ENCODE results near the gene LRP2. TPM values are rescaled to one million over a fixed set of nuclear protein-coding genes. Genes with fewer than 3 reads are reported as not detected.

The LRP2 gene
- total RNA-seq, 1 experiment from 2014 or later, result not detected

- no peak for DNase-seq
- no peak overlapping the region for H3K9ac ChIP-seq (ENCODE audit: low read length)
- no peaks in the 10 kb centered on the region for H3K9me2 ChIP-seq (replicated peaks; ENCODE audit: insufficient read depth, low read length)
- H4K20me1 ChIP-seq (ENCODE audit: insufficient read depth, low read depth, low read length), result no peaks in the 10 kb centered on the region
- H3K4me3 ChIP-seq (ENCODE audit: low read length), result no peak overlapping the region
- no peak overlapping the region for H2AFZ ChIP-seq (ENCODE audit: low read length)
- no peak overlapping the region for H3K27ac ChIP-seq (ENCODE audit: low read length)
- H3K36me3 ChIP-seq (ENCODE audit: insufficient read depth, low read length), result no peaks in the 10 kb centered on the region
- H3K4me1 ChIP-seq (ENCODE audit: low read length), result no peaks in the 10 kb centered on the region
- no peak overlapping the region for H3K4me2 ChIP-seq (ENCODE audit: low read depth, low read length, poor library complexity, severe bottlenecking)
- no peaks in the 10 kb centered on the region for H3K27me3 ChIP-seq (ENCODE audit: low read length)
- no peaks in the 10 kb centered on the region for H3K9me3 ChIP-seq (ENCODE audit: low read length)
- no peaks in the 10 kb centered on the region for H3K79me2 ChIP-seq (ENCODE audit: low read length)
These were observed 154.3 kb downstream of the LRP2 start for GRCh38 chr2:169208026-169208425.

GRCh38 chr2:169205176-169205575 lies 157.2 kb downstream of the LRP2 start:
- Histone ChIP-seq H3K4me3 (ENCODE audit: low read length) (no peak overlapping the region), H3K9me2 (replicated peaks; ENCODE audit: insufficient read depth, low read length) (no peaks in the 10 kb centered on the region), H3K27me3 (ENCODE audit: low read length) (no peaks in the 10 kb centered on the region), H3K36me3 (ENCODE audit: insufficient read depth, low read length) (no peaks in the 10 kb centered on the region), H3K4me2 (ENCODE audit: low read depth, low read length, poor library complexity, severe bottlenecking) (no peak overlapping the region), H4K20me1 (ENCODE audit: insufficient read depth, low read depth, low read length) (no peaks in the 10 kb centered on the region), H2AFZ (ENCODE audit: low read length) (no peak overlapping the region), H3K4me1 (ENCODE audit: low read length) (no peaks in the 10 kb centered on the region), H3K9ac (ENCODE audit: low read length) (no peak overlapping the region), H3K27ac (ENCODE audit: low read length) (no peak overlapping the region), H3K9me3 (ENCODE audit: low read length) (no peaks in the 10 kb centered on the region), H3K79me2 (ENCODE audit: low read length) (no peaks in the 10 kb centered on the region)
- DNase-seq, result no peak

DNA sequence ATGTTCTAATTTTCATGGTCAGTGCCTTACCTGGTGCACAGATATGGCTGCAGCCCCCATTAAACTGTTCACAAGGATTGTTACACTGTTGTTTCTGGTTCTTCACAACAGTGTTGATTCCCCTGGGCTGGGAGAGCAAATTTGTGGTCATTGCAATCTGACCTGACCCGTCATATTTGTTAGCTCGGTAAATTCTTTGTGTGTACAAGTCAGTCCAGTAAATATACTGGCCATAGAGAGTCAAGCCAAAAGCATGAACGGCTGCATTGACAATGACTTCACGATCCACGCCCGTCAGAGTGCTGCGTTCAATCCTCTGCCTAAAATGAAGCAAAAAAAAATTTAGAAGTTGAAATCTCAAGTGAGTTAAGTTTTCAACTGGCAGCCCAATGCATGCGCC lies 158.4 kb downstream of the LRP2 start:
- H3K9me2 ChIP-seq (replicated peaks; ENCODE audit: insufficient read depth, low read length), result no peaks in the 10 kb centered on the region
- no peaks in the 10 kb centered on the region for H3K4me1 ChIP-seq (ENCODE audit: low read length)
- H3K27me3 ChIP-seq (ENCODE audit: low read length), result no peaks in the 10 kb centered on the region
- H3K36me3 ChIP-seq (ENCODE audit: insufficient read depth, low read length), result no peaks in the 10 kb centered on the region
- DNase-seq, result no peak
- H3K27ac ChIP-seq (ENCODE audit: low read length), result no peak overlapping the region
- no peak overlapping the region for H3K4me2 ChIP-seq (ENCODE audit: low read depth, low read length, poor library complexity, severe bottlenecking)
- no peaks in the 10 kb centered on the region for H3K79me2 ChIP-seq (ENCODE audit: low read length)
- no peak overlapping the region for H3K4me3 ChIP-seq (ENCODE audit: low read length)
- H4K20me1 ChIP-seq (ENCODE audit: insufficient read depth, low read depth, low read length), result no peaks in the 10 kb centered on the region
- no peak overlapping the region for H2AFZ ChIP-seq (ENCODE audit: low read length)
- H3K9ac ChIP-seq (ENCODE audit: low read length), result no peak overlapping the region
- no peaks in the 10 kb centered on the region for H3K9me3 ChIP-seq (ENCODE audit: low read length)

DNA sequence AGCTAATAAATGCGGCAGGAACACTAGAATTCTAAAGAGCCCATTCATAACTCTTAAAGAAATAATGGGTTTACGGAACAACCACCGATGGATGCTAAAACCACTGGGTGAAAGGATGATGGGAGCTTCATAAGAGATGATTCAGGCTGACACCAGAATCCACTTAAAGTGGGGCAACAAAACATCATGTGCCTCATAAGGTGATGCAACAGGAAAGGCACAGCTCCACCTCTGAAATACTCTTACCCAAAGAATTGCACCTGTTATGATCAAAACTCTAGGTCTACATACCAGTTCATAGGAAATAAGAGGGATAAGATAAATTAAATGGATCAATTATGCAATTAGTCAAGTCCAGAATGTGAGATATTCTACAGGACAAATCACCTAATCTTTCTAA lies 161.6 kb downstream of the LRP2 start:
- Histone ChIP-seq H3K4me1 (ENCODE audit: low read length) (no peaks in the 10 kb centered on the region), H2AFZ (ENCODE audit: low read length) (no peak overlapping the region), H3K27me3 (ENCODE audit: low read length) (no peaks in the 10 kb centered on the region), H3K9me2 (replicated peaks; ENCODE audit: insufficient read depth, low read length) (no peaks in the 10 kb centered on the region), H3K4me2 (ENCODE audit: low read depth, low read length, poor library complexity, severe bottlenecking) (no peak overlapping the region), H3K27ac (ENCODE audit: low read length) (no peak overlapping the region), H3K79me2 (ENCODE audit: low read length) (no peaks in the 10 kb centered on the region), H4K20me1 (ENCODE audit: insufficient read depth, low read depth, low read length) (no peaks in the 10 kb centered on the region), H3K9ac (ENCODE audit: low read length) (no peak overlapping the region), H3K4me3 (ENCODE audit: low read length) (no peak overlapping the region), H3K36me3 (ENCODE audit: insufficient read depth, low read length) (no peaks in the 10 kb centered on the region), H3K9me3 (ENCODE audit: low read length) (no peaks in the 10 kb centered on the region)
- no peak for DNase-seq

GRCh38 chr2:169193618-169194017 lies 168.7 kb downstream of the LRP2 start:
- Histone ChIP-seq H3K36me3 (ENCODE audit: insufficient read depth, low read length) (no peaks in the 10 kb centered on the region), H3K27ac (ENCODE audit: low read length) (no peak overlapping the region), H2AFZ (ENCODE audit: low read length) (no peak overlapping the region), H3K4me3 (ENCODE audit: low read length) (no peak overlapping the region), H3K27me3 (ENCODE audit: low read length) (no peaks in the 10 kb centered on the region), H3K4me1 (ENCODE audit: low read length) (no peaks in the 10 kb centered on the region), H3K9me3 (ENCODE audit: low read length) (no peaks in the 10 kb centered on the region), H4K20me1 (ENCODE audit: insufficient read depth, low read depth, low read length) (no peaks in the 10 kb centered on the region), H3K9ac (ENCODE audit: low read length) (no peak overlapping the region), H3K9me2 (replicated peaks; ENCODE audit: insufficient read depth, low read length) (no peaks in the 10 kb centered on the region), H3K79me2 (ENCODE audit: low read length) (no peaks in the 10 kb centered on the region), H3K4me2 (ENCODE audit: low read depth, low read length, poor library complexity, severe bottlenecking) (no peak overlapping the region)
- no peak for DNase-seq

DNA sequence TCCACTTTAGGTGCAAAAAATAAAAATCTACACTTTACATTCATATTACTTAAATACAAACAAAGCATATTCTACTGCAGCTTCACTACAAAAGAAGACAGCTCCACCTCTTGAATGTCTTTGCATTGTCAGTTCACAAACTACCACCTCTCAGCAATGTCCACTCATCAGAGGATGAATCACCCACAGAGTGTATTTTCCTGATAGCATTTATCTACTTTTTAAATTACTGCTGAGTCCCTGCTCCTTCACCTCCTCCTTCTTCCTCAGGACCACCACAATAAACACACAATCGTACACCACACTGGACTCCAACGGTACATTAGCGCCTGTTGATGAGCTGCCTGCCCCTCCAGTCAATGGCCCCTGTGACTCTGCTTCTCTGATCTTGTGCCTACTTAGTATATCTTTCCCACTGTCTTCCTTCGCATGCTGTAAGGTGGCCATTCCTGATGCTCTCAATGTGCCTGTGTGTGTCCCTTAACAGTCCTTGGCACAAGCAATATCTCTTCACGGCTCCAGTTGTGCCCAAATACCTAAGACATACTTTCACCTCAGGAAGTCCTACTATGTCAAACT lies 172.0 kb downstream of the LRP2 start:
- Histone ChIP-seq H3K27me3 (ENCODE audit: low read length) (no peaks in the 10 kb centered on the region), H3K4me1 (ENCODE audit: low read length) (no peaks in the 10 kb centered on the region), H3K9ac (ENCODE audit: low read length) (no peak overlapping the region), H3K4me3 (ENCODE audit: low read length) (no peak overlapping the region), H3K9me3 (ENCODE audit: low read length) (no peaks in the 10 kb centered on the region), H3K4me2 (ENCODE audit: low read depth, low read length, poor library complexity, severe bottlenecking) (no peak overlapping the region), H3K9me2 (replicated peaks; ENCODE audit: insufficient read depth, low read length) (no peaks in the 10 kb centered on the region), H2AFZ (ENCODE audit: low read length) (no peak overlapping the region), H3K79me2 (ENCODE audit: low read length) (no peaks in the 10 kb centered on the region), H3K27ac (ENCODE audit: low read length) (no peak overlapping the region), H3K36me3 (ENCODE audit: insufficient read depth, low read length) (no peaks in the 10 kb centered on the region), H4K20me1 (ENCODE audit: insufficient read depth, low read depth, low read length) (no peaks in the 10 kb centered on the region)
- no peak for DNase-seq

DNA sequence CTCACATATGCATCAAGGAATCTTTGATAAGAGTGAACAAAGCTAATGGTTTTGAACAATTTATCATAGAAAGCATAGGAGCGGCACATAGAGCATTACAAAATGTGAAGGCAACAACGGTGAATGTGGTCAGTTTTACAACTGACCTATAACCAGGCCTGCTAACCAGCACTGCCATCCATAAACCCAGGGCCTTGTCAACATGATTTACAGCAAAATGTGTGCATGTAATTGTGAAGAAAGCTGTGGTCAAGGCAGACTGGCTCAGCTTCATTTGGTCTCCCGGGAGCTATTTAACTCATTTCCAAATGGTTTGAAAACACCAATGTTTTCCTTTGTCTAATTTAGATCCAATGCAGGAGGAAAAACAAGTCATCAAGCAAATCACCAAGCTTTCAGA lies 173.2 kb downstream of the LRP2 start:
- Histone ChIP-seq H3K9me2 (replicated peaks; ENCODE audit: insufficient read depth, low read length) (no peaks in the 10 kb centered on the region), H3K9ac (ENCODE audit: low read length) (no peak overlapping the region), H3K4me2 (ENCODE audit: low read depth, low read length, poor library complexity, severe bottlenecking) (no peak overlapping the region), H4K20me1 (ENCODE audit: insufficient read depth, low read depth, low read length) (no peaks in the 10 kb centered on the region), H3K27me3 (ENCODE audit: low read length) (no peaks in the 10 kb centered on the region), H3K27ac (ENCODE audit: low read length) (no peak overlapping the region), H3K36me3 (ENCODE audit: insufficient read depth, low read length) (no peaks in the 10 kb centered on the region), H3K79me2 (ENCODE audit: low read length) (no peaks in the 10 kb centered on the region), H2AFZ (ENCODE audit: low read length) (no peak overlapping the region), H3K4me3 (ENCODE audit: low read length) (no peak overlapping the region), H3K4me1 (ENCODE audit: low read length) (no peaks in the 10 kb centered on the region), H3K9me3 (ENCODE audit: low read length) (no peaks in the 10 kb centered on the region)
- no peak for DNase-seq

DNA sequence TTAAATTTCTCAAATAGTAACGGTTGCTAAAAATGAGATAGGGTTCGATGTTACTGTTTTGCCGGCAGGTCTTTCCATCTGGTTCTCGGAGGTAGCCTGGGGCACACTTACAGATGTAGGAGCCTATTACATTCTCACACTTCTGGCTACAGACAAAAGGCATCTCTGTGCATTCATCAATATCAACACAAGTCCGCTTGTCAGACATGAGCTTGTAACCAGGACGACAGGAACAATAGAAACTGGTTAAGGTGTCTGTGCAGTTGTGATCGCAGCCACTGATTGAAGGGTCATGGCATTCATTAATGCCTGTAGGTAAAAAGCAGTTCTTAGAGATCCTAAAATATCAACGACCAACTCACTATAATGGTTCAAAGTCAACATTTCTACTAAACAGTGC lies 176.6 kb downstream of the LRP2 start:
- Histone ChIP-seq H3K9ac (ENCODE audit: low read length) (no peak overlapping the region), H3K36me3 (ENCODE audit: insufficient read depth, low read length) (no peaks in the 10 kb centered on the region), H3K27ac (ENCODE audit: low read length) (no peak overlapping the region), H4K20me1 (ENCODE audit: insufficient read depth, low read depth, low read length) (no peaks in the 10 kb centered on the region), H3K27me3 (ENCODE audit: low read length) (no peaks in the 10 kb centered on the region), H3K9me2 (replicated peaks; ENCODE audit: insufficient read depth, low read length) (no peaks in the 10 kb centered on the region), H3K4me3 (ENCODE audit: low read length) (no peak overlapping the region), H3K9me3 (ENCODE audit: low read length) (no peaks in the 10 kb centered on the region), H3K4me2 (ENCODE audit: low read depth, low read length, poor library complexity, severe bottlenecking) (no peak overlapping the region), H3K79me2 (ENCODE audit: low read length) (no peaks in the 10 kb centered on the region), H3K4me1 (ENCODE audit: low read length) (no peaks in the 10 kb centered on the region), H2AFZ (ENCODE audit: low read length) (no peak overlapping the region)
- no peak for DNase-seq

- H3K36me3 ChIP-seq (ENCODE audit: insufficient read depth, low read length), result no peaks in the 10 kb centered on the region
- H3K9me2 ChIP-seq (replicated peaks; ENCODE audit: insufficient read depth, low read length), result no peaks in the 10 kb centered on the region
- no peaks in the 10 kb centered on the region for H3K27me3 ChIP-seq (ENCODE audit: low read length)
- H3K79me2 ChIP-seq (ENCODE audit: low read length), result no peaks in the 10 kb centered on the region
- H3K9me3 ChIP-seq (ENCODE audit: low read length), result no peaks in the 10 kb centered on the region
- H3K4me2 ChIP-seq (ENCODE audit: low read depth, low read length, poor library complexity, severe bottlenecking), result no peak overlapping the region
- no peaks in the 10 kb centered on the region for H3K4me1 ChIP-seq (ENCODE audit: low read length)
- no peak for DNase-seq
- no peak overlapping the region for H3K9ac ChIP-seq (ENCODE audit: low read length)
- no peak overlapping the region for H3K4me3 ChIP-seq (ENCODE audit: low read length)
- no peaks in the 10 kb centered on the region for H4K20me1 ChIP-seq (ENCODE audit: insufficient read depth, low read depth, low read length)
- no peak overlapping the region for H2AFZ ChIP-seq (ENCODE audit: low read length)
- H3K27ac ChIP-seq (ENCODE audit: low read length), result no peak overlapping the region
These were observed 178.3 kb downstream of the LRP2 start for GRCh38 chr2:169184074-169184473.
